ENCODE results near the gene SMOC1.
A peak's percentile ranks its signal among the peaks of the same experiment; 100 is the strongest.

The SMOC1 gene

DNA sequence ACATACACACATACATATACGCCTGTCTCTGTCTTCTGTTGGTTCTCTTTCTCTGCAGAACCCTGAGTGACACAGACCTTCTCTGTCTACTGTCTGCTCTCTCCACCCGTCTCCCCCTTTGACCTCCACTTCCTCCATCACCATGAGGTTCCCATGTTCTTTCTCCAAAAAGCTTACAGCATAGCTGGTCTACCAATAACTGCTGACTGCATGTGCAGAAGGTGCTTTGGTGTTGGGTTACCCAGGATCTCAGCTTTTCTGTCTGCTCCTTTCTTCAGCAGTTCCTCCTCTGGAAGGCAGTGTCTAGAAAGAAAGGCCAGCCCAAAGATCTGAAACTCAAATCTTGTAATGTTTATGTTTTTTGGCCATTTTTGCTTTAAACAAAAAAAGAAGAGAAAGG lies 125.6 kb downstream of the SMOC1 start:
- Histone ChIP-seq H3K9me3 (ENCODE audit: insufficient read depth, low read length) (no peaks in the 10 kb centered on the region), H2AFZ (ENCODE audit: low read depth, low read length) (no peak overlapping the region), H3K4me1 (ENCODE audit: low read length) (peaks cover 12% of the 10 kb centered on the region), H3K79me2 (ENCODE audit: low read length) (no peaks in the 10 kb centered on the region), H3K4me3 (ENCODE audit: low read length) (no peak overlapping the region), H3K27ac (ENCODE audit: low read length) (no peak overlapping the region), H3K9ac (ENCODE audit: low read length) (no peak overlapping the region), H3K36me3 (replicated peaks; ENCODE audit: low read depth, low read length) (no peaks in the 10 kb centered on the region), H4K20me1 (ENCODE audit: insufficient read depth, low read length) (no peaks in the 10 kb centered on the region), H3K4me2 (ENCODE audit: low read length) (no peak overlapping the region), H3K27me3 (ENCODE audit: low read depth, low read length) (no peaks in the 10 kb centered on the region)
- TF ChIP-seq, protein P1, sequence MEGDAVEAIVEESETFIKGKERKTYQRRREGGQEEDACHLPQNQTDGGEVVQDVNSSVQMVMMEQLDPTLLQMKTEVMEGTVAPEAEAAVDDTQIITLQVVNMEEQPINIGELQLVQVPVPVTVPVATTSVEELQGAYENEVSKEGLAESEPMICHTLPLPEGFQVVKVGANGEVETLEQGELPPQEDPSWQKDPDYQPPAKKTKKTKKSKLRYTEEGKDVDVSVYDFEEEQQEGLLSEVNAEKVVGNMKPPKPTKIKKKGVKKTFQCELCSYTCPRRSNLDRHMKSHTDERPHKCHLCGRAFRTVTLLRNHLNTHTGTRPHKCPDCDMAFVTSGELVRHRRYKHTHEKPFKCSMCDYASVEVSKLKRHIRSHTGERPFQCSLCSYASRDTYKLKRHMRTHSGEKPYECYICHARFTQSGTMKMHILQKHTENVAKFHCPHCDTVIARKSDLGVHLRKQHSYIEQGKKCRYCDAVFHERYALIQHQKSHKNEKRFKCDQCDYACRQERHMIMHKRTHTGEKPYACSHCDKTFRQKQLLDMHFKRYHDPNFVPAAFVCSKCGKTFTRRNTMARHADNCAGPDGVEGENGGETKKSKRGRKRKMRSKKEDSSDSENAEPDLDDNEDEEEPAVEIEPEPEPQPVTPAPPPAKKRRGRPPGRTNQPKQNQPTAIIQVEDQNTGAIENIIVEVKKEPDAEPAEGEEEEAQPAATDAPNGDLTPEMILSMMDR (IDR thresholded peaks at IDR 0.05; ENCODE audit: low read depth, low read length) = no peak
- TF ChIP-seq EZH2phosphoT487 (IDR thresholded peaks at IDR 0.05; ENCODE audit: low read depth) = no peak

DNA sequence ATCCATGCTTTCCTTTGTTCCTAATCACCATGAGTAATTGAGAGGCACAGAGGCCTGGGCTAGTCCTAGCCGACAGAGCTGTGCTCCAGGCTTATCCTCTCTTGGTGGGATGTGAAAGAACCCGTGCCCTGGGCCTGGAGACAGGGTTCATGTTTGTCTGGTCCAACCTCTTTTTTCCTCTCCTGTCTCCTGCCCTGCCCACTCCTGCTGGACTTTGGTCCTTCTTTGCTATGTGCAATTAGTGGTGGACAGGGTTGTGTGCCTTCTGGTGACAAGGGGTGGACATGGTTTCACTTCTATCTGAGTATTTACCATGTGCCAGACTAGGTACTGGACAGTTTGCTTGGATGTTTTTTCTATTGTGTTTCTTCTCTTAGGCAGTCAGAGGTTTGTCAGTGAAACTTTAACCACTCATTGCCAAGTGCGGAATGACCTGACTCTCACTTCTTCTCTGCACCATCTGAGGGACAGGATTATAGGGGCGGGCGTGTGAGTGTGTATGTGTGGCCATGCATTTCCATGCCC lies 126.1 kb downstream of the SMOC1 start:
- TF ChIP-seq EZH2phosphoT487 (IDR thresholded peaks at IDR 0.05; ENCODE audit: low read depth) = no peak
- TF ChIP-seq, protein P1 (IDR thresholded peaks at IDR 0.05; ENCODE audit: low read depth, low read length) = no peak
- Histone ChIP-seq H3K27ac (ENCODE audit: low read length) (no peak overlapping the region), H4K20me1 (ENCODE audit: insufficient read depth, low read length) (no peaks in the 10 kb centered on the region), H3K9ac (ENCODE audit: low read length) (no peak overlapping the region), H3K4me1 (ENCODE audit: low read length) (peaks cover 12% of the 10 kb centered on the region), H3K9me3 (ENCODE audit: insufficient read depth, low read length) (no peaks in the 10 kb centered on the region), H2AFZ (ENCODE audit: low read depth, low read length) (no peak overlapping the region), H3K4me3 (ENCODE audit: low read length) (no peak overlapping the region), H3K36me3 (replicated peaks; ENCODE audit: low read depth, low read length) (no peaks in the 10 kb centered on the region), H3K79me2 (ENCODE audit: low read length) (no peaks in the 10 kb centered on the region), H3K4me2 (ENCODE audit: low read length) (no peak overlapping the region), H3K27me3 (ENCODE audit: low read depth, low read length) (no peaks in the 10 kb centered on the region)

GRCh38 chr14:70006699-70007098 lies 127.5 kb downstream of the SMOC1 start:
- no peaks in the 10 kb centered on the region for H3K27me3 ChIP-seq (ENCODE audit: low read depth, low read length)
- peaks cover 12% of the 10 kb centered on the region for H3K4me1 ChIP-seq (ENCODE audit: low read length)
- H3K4me2 ChIP-seq (ENCODE audit: low read length) = no peak overlapping the region
- H3K9ac ChIP-seq (ENCODE audit: low read length) = no peak overlapping the region
- H3K36me3 ChIP-seq (replicated peaks; ENCODE audit: low read depth, low read length) = no peaks in the 10 kb centered on the region
- no peaks in the 10 kb centered on the region for H3K79me2 ChIP-seq (ENCODE audit: low read length)
- H4K20me1 ChIP-seq (ENCODE audit: insufficient read depth, low read length) = no peaks in the 10 kb centered on the region
- TF ChIP-seq EZH2phosphoT487 (IDR thresholded peaks at IDR 0.05; ENCODE audit: low read depth) = no peak
- TF ChIP-seq, protein P1 (IDR thresholded peaks at IDR 0.05; ENCODE audit: low read depth, low read length) = no peak
- no peak overlapping the region for H2AFZ ChIP-seq (ENCODE audit: low read depth, low read length)
- H3K4me3 ChIP-seq (ENCODE audit: low read length) = no peak overlapping the region
- H3K27ac ChIP-seq (ENCODE audit: low read length) = no peak overlapping the region
- H3K9me3 ChIP-seq (ENCODE audit: insufficient read depth, low read length) = no peaks in the 10 kb centered on the region

DNA sequence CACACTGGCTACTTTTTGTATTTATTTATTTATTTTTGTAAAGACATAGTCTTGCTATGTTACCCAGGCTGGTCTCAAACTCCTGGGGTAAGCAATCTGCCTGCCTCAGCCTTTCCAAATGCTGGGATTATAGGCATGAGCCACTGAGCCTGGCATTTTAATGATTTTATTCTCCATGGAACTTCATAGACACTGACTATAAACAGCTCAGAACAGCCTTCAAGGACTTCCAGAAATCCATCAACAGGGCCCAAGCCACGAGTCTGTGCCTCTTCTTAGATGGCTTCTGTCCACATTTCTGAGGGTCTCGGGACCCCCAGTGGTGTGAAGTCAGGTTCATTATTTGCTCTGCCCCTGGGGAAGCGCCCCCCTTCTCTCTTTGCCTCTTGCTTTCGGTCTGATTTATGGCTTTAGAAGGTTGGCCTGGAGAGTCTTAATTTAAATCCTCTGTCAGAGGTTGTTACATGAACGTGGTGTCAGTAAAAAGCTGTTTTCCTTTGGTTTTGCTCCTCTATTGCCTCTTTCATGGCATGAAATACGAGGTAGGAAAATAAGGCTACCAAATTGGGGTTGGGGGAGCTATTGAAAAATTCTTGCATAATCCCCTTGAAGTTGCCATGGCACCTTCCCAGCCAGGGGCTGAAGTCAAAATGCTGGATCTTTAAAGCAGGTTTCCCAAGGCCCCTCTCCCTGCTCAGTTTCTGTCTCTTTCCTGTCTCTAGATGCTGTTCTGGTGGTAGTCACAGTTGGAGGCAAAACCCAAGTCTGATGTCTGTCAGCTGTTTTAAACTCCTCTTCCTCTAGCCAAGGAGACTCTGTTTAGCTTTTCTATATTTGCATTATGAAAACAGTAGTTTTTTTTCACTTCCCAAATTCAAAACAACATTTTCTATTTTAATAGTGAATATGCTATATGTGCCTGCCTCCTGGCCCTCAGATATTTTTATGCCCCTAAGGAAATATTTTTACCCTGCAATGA lies 129.4 kb downstream of the SMOC1 start:
- H3K79me2 ChIP-seq (ENCODE audit: low read length) = no peaks in the 10 kb centered on the region
- peak overlapping the region; percentile 24 for H3K4me2 ChIP-seq (ENCODE audit: low read length)
- H4K20me1 ChIP-seq (ENCODE audit: insufficient read depth, low read length) = no peaks in the 10 kb centered on the region
- H3K4me1 ChIP-seq (ENCODE audit: low read length) = peaks cover 12% of the 10 kb centered on the region
- H3K4me3 ChIP-seq (ENCODE audit: low read length) = no peak overlapping the region
- no peaks in the 10 kb centered on the region for H3K27me3 ChIP-seq (ENCODE audit: low read depth, low read length)
- H3K36me3 ChIP-seq (replicated peaks; ENCODE audit: low read depth, low read length) = no peaks in the 10 kb centered on the region
- no peak for TF ChIP-seq EZH2phosphoT487 (IDR thresholded peaks at IDR 0.05; ENCODE audit: low read depth)
- TF ChIP-seq, protein P1 (IDR thresholded peaks at IDR 0.05; ENCODE audit: low read depth, low read length) = no peak
- H3K9me3 ChIP-seq (ENCODE audit: insufficient read depth, low read length) = no peaks in the 10 kb centered on the region
- H3K27ac ChIP-seq (ENCODE audit: low read length) = no peak overlapping the region
- no peak overlapping the region for H2AFZ ChIP-seq (ENCODE audit: low read depth, low read length)
- H3K9ac ChIP-seq (ENCODE audit: low read length) = no peak overlapping the region
